ENCODE measurements around the gene DNAH3.

GRCh38 chr16:20952139-20952920 is 198.3 kb downstream of the DNAH3 start:
- TF ChIP-seq CTCF (IDR thresholded peaks at IDR 0.05; ENCODE audit: low read depth, low read length) (no peak), POLR2A (IDR thresholded peaks at IDR 0.05; ENCODE audit: extremely low read depth, insufficient read length) (no peak), MYC (IDR thresholded peaks at IDR 0.05; ENCODE audit: low read depth, low read length) (no peak), MAX (IDR thresholded peaks at IDR 0.05; ENCODE audit: low read depth, low read length) (no peak)

Data from NB4 (cell line).